GM18498 (cell line): Measurements from ENCODE around the gene CD44.
A peak's percentile ranks its signal among the peaks of the same experiment; 100 is the strongest.

Experiments used
- ATAC-seq: cut with Tn5 transposase; IDR thresholded peaks from one replicate; pipeline ENCODE4 v1.9.1; 2021; ENCODE audit warnings: mild to moderate bottlenecking, moderate library complexity; ENCODE audit not compliant: unreplicated experiment

The CD44 gene

DNA sequence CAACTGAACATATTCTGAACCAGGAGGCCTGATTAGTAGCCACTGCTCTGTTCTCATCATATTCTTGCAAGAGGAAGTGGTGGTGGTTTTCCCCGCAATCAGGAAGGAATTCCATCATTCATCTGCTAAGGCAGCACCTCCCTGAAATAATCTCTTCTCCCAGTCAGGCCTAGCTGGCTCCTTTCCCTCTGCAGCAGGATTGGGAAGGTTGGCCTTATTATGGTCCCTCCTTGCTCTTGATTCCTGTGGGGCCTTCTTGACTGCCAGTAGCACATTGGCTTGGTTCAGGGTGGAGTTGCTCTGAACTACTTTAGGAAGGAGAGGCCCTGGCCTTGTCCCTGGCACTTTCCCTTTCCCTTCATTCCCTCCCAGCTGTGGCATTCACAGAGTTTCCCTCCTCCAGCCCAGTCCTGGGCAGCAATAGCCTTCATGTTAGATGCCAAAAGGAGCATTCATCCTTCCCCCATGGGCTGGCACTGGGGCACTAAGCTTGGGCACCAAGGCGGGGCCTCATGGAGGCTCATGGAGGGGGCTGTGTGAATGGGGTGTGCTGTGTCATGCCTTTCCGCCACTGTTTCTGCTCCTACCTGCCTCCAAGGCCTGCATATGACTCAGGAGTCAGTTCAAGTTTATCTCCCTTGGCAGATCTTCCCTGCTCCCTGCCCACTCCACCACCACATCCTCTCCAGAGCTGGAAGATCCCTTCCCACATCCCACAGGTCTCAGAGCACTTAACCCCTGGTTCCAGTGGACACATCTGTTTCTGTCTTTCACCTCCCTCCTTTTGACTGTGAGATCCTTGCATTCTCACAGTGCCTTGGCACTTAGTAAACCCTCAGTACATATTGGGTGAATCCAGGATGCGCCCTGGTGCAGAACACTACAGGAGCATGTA, 27.6 kb upstream of the CD44 start:
- no peak for ATAC-seq

DNA sequence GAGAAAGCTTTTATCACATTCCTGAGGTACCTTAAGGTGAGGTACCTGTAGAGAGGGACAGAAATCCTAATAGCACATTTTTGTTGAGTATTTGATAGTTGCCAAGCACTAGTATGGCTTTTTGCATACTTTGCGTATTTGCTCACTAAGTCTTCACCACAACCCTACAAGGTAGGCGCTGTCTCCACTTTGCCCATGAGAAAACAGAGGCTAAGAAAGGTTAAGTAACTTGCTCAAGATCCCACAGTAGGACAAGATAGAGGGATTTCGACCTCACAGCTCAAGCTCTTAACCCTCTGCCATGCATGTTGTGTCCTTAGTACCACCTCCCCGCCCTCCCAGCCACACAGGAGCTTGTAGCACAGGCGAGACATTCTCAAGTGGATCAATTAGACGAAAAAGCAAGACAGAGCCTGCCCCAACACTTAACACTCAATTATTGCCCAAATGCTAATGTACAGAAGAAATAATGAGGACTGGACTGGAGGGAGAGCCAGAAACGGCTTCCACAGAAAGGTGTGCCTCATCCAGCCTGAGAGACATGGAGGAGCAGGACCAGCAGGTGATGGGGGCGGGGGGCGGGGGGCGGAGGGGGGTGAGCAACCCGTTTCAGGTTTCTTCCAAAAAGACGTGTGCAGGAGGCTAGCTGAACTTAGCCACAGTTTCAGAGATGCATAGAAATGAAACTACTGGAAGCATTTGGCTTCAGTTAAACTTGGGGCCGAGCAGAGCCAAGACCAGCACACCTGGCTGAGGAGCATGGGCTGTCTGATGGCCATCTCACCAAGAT, 26.7 kb upstream of the CD44 start:
- no peak for ATAC-seq

DNA sequence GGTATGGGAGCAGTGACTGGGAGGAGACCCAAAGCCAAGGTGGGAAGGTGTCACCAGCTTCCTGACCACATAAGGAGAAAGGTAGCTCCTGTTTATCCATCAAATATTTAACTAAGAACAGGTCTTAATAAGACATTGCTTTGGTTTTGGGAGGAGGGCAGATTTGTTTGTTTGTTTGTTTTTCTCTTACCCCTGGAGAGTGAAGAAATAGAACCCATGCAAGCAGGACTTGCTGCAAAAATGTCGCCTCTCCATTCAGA, 26.2 kb upstream of the CD44 start:
- no peak for ATAC-seq

DNA sequence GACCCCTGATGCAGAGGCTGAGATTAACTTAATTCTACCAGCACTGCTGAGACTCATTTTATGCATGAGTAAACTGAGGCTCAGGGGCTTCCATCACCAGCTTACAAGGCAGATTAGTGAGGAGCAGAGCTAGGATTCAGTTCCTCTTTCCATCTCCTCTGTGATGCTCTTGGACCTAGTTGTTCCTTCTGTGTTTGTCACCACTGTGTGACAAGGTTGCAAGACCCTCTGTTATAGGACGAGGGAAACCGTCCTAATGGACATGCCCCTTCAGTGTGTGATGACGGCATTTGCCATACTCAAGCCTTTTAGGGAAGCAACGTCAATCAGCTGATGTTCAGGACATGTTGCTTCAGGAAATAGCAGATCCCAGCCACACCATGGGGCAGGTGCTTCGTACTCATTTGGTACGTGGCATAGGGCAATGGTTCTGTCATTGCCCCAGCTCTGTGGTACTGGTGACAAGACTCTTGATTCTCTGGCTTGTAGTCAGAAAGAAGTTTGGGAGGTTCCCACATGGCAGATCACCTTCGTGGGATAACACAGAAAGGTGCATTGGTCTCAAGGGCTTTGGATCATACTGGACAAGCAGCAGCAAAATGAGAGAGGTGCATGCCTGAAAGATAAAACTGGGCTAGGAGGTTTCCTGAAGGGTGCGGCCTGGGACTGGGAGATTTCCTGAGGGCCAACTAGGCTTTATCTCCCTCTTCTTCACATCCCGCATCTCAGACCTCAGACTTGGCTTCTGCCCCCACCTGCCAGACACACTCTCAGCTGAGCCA, 23.9 kb upstream of the CD44 start:
- no peak for ATAC-seq

DNA sequence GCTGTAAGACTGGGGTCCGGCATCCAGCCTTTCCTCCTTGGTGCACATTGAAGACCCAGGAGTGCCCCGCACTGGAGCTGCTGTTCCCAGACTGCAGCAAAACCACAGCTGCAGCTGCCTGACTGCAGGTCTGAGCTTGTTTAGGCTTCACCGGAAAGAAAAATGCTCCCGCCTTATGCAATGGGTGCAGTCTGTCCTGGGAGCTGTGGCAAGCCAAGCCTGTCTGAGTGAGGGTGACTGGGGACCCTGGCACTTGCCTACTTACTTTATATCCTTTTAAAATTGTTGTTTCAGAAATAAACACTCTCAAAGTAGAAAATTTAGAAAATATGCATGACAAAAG, 23.3 kb upstream of the CD44 start:
- no peak for ATAC-seq

DNA sequence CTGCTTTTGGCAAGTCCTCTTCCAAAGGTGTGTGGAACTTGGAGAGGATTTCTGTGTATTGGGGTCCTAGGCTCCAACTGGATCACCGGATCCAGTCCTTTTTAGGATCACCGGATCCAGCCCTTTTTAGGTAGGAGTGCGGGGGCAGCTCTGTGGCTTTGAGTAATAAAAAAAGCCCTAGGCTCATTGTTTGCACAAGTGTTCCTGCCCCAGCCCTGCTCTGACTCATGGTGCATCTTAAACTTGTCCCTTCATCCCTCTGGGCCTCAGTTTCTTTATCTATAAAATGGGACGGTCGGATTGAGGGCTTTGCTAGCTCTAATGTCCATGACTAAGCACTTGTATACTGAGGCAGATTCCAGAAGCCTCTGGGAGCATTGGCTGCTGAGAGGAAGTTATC, 22.7 kb upstream of the CD44 start:
- no peak for ATAC-seq

DNA sequence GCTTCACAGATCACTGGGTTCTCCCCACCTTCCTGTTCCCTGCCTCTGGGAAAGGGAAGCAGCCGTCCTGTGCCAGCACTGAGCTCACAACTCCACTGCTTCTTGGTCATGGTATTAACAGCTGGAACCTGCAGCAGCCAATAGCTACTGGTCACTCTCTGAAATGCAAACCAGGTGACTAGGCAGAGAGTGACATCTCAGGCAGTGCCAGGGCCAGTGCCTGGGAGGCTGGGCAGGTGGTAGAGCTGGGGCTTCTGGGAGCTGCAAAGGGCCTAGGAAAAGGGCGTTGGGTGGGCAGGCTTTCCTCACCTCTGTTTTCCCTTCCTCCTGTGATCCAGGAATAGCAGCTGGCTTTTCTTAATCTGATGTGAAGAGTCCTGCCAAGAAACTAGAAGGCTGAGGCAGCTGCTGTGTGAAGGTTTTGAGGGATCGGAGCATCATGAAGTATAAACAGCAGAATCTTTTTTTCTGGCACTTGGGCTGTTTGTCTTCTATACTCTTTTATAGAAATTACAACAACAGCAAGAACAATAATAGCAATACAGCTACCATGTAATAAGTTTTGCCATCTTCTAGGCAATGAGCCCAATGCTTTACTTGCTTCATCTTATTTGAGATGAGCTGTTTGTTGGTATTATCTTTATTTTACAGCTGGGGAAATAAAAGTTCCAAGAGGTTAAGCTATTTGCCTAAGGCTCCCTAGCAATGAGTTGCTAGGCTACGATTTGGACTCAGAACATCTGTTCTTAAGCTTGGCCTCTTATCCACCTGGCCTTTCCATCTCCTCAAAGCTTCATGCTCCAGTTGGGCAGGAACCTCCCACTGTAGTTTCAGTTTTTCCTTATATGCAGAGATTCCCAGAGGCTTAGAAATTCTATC, 22.0 kb upstream of the CD44 start:
- ATAC-seq, result no peak

DNA sequence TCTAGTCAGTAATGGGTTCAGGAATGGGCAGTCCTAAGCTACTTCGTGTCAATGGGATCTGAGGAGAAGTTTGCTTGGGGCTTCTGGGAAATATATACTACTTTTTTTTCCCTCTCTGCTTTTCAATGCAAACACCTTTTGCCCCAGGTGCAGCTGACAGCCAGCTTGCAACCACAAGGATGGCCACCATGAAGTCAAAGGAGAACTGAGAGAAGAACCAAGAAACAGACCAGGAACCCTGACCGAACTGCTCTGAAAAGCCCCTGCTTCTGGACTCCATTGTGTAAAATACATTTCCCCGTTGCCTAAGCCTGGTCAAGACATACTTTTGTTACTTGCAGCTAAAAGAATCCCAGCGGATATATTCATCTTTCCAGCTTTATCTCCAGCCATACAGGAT, 20.1 kb upstream of the CD44 start:
- peak; percentile 80 for ATAC-seq

DNA sequence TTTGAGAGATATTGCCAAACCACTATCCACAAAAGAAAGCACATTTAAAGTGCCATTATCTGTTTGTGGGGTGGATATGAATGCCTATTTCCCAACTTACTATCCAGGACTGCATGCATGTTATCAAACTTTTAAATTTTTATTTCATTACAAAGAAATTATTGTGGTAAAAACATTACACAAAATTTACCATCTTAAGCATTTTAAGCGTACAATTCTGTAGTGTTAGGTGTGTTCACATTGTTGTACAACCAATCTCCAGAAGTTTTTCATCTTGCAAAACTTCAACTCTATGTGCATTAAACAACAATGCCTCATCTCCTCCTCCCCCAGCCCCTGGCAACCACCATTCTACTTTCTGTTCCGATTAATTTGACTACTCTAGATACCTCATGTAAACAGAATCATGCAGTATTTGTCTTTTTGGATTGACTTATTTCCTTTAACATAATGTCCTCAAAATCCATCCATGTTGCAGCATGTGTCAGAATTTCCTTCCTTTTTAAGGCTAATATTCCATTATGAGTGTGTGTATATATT, 17.6 kb upstream of the CD44 start:
- ATAC-seq, result no peak

DNA sequence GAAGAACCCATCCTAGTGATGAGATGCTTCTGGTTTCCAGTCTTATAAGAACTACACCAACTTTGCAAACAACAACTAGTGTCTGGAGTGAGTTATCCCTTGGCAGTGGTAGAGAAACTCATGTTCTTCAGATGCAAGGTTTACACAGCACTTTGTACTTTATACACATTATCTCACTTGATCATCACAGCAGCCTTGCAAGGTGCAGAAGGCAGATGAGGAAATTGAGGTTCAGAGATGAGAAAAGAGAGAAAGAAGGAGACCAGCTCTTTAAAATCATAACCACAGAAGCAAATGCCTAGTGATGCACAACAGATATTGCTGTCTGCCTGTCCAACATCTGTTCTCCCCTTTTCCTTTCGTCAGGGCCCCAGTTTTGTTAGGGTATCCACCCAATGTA, 16.7 kb upstream of the CD44 start:
- no peak for ATAC-seq

DNA sequence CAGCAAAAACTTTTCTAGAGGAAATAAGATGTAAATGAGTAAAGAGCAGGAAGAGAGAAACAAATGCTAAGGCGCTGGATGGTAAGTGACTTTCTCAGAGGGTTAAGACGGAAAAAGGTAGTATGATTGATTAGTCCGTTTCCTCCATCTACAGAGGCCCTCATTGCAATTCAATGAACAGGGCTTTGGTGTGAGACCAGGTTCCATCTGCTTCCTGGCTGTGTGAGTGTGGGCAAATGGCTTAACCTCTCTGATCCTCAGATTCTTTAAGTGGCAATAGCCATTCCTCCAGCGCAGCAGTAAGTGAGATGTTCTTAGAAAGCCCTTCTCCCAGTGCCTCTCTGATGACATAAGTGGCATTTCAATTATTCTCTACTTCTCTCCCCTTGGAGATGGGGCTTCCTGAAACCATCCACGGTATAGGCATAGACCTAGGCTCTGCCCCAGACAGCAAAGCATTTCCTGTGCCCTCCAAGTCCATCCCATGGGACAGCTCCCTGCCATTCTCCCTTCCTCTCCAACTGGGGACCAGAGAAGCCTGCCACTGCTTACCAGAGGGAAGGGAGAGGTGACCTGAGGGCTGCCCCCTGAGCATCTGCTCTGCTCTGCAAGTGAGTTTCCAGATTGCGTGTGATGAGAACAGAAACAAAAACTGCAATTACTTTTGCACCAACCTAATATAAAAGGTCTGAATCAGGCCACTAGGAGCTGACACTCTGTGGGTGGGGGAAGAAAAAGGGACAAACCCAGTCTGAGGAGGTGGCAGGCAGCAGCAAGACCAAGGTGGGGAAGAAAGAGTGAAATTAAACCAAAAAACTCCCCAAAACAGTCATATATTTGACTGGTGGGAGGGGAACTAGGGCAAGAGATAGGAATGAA, 12.7 kb upstream of the CD44 start:
- ATAC-seq, result peak; percentile 72

DNA sequence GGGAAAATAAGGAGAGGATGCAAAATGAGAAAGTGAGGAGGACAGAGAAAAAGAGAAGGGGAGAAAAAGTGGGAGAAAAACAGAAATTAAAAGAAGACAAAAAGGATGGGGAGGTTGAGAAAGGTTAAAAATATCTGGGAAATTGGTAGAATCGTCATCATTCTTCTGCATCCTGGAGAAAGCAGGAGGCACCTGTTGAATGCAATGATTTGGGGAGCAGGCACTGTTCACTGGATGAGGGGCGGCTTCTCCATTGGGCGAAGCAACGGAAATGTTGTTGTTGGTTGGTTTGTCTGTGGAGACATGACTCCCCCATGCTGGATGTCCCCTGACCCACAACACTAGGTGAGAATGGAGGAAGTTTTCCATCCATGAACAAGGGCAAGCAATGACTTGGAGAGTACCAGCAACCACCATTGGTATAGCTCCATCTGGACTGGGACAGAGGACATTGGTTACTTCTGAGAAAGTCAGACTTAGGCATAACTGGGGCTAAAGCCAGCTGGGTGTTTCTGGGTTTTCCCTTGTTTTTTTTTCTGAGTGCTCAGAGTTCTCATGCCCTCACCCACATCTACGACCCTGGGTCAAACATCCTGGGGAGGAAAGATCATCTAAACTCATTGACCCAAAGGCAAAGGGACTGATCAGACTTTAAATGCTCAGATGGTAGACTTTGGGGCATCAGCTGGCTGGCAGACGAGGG, 11.9 kb upstream of the CD44 start:
- ATAC-seq, result no peak

DNA sequence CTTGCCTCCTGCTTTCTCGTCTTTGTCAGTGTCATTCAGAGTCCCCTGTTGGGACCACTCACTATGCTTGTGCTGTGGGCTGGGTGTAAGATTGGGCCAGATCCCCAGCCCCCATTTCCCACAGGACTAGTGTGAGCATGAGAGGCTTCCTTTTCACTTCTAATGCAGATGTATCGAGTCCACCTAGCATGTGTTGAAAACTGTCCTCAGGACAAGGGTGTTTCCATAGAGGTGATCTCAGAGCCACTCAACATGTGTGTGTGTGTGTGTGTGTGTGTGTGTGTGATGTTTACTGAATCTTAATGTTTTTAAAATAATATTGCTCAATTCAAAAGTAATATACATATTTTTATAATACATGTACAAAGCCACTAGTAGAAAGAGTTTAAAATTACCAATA, 11.4 kb upstream of the CD44 start:
- no peak for ATAC-seq

DNA sequence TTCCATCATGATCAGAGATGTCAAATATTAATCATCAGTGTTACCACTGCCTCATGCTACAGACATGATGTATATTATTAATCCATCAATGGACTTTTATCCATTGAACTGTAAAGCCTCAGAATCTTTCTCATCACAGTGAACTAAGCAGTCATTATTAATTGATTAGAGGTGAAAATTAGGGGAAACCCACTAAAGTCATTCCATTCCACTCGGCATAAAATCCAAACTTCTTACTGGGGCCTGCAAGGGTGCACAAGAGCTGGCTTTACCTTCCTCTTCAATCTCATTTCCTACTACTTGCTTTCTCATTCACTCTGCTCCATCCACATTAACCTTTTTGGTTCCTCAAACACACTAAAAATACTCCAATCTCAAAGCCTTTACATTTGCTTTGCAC, 7.9 kb upstream of the CD44 start:
- no peak for ATAC-seq

DNA sequence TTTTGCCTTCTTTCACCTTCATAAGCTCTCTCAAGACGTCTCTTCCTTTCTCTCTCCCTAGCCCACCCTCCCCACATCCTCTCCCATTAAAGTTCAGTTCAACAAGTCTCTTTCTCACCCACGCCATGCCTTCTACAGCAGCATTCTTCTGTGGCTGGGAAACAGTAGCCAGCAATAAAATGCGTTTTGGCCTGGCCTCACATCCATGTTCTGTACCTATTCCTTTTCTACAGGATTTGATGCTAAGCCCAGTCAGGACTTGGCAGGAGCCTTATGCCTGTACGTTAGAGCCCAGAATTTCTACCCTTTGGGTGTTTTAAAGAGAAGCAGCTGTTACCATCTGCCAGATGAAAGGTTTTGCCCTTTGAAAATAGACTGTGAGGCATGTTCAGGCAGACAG, 7.1 kb upstream of the CD44 start:
- no peak for ATAC-seq

DNA sequence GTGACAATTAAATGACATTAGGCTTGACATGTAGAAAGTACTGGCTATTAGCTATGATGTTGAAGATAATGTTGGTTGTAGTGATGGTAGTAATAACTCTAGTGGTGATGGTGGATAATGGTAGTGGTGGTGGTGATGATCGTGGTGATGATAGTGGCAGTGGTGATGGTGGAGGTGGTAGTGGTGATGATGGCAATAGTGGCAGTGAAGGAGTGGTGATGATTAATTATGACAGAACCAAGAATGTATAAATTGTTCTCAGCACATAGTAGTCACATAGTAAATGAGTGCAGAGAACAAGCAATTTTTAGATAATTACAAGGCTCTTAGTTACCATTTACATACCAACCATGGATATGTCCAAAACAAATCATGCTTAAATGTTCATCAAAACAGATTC, 5.3 kb upstream of the CD44 start:
- ATAC-seq, result no peak

DNA sequence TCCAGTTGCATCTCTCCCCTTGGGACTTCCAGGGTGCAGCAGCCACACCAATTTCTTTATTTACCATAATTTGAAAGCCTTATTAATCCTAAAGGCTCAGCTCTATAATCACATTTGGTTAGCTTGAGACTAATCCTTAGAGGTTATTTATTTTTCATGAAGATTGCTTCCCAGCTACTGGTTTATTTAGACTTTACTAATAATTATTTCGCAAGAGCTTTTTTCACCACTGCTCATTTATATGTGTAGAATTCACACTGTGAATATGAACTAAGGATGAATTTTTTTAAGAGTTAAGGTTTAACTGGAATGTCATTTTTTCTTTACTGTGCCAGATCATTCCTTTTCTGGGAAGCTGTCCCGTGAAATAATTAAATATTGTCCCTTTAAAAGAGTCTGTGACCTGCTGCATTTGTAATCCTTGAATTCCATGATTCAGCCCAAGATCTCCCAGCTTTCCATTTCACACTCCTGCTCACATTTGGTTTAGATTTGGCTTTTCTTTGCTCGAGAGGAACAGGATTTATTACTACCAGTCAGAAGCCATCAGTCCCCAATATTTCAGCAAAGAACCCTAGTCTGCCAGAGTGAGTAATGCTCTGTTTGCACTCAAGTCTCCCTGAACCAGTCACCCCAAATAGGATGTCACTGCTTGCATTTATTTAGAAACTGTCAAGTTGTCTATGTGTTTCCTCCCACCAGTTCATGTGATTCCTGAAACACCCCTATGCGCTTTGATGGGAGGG, 4.4 kb upstream of the CD44 start:
- no peak for ATAC-seq

DNA sequence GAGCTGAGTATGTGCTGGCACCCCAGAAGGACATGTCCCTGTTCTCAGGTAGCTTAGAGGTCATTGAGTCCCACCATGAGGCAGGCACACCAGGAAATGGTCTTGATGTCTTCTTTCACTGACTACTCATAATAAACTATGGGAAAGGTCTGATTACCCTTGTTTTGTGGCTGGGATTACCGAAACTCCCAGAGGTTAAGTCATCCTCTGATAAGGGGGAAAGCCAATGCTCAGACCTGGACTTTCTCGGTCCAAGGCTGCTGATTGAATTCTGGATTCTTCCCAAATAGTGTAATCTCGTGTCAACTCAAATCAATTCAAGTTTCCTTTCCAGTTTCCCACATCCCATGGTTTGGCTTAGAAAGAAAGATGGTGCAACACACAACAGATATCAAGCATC, 3.7 kb upstream of the CD44 start:
- no peak for ATAC-seq
